ENCODE measurements around the gene FFAR4. TPM values are rescaled to one million over a fixed set of nuclear protein-coding genes. Genes with fewer than 3 reads are reported as not detected.
A peak's percentile ranks its signal among the peaks of the same experiment; 100 is the strongest.

FFAR4 gene
- total RNA-seq, 6 experiments from 2014 or later: 0.07 to 0.27 (median 0.19) TPM

DNA sequence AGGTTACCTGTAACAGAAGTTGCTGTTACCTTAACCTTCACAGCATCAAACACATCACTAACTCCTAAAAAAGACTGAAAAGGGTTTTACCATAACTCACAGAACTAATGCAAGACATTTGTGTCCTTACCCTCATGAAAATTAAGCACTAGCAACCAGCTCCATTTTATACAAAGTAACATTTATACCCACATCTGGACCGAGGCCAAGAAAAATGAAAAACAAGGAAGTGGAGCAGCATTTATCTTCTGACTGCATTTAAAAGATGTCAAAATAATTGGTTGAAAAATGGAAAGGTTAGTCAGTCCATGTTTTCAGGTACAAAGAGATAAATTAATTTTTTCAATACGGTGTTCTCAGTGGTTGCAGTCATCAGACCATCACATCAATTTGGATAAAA is 37.7 kb downstream of the FFAR4 start:
- TF ChIP-seq CTCF (IDR thresholded peaks at IDR 0.05) (no peak), POLR2A (IDR thresholded peaks at IDR 0.05) (no peak)
- intact Hi-C loops (cut with DNase I): no loop called here
- ATAC-seq: no peak
- no peaks in the 10 kb centered on the region for H3K27me3 ChIP-seq
- peaks cover 0 to 12% (median 4%) of the 10 kb centered on the region in 4 donors for H3K4me1 ChIP-seq
- H3K27ac ChIP-seq: peak overlapping the region in 1 of 3 donors; percentile 91
- H3K9me3 ChIP-seq: no peaks in the 10 kb centered on the region
- no peak overlapping the region for H3K4me3 ChIP-seq
- WGBS (ENCODE audit: insufficient coverage, low coverage, low lambda C conversion rate, missing lambda C conversion rate): 30% methylated on average over 2 of the region's 2 CpGs
- H3K36me3 ChIP-seq: peaks cover 0 to 15% (median 5%) of the 10 kb centered on the region in 4 donors
- no peak for DNase-seq

GRCh38 chr10:93608421-93608820 is 42.0 kb downstream of the FFAR4 start:
- no peak overlapping the region for H3K27ac ChIP-seq
- H3K4me3 ChIP-seq: no peak overlapping the region
- no peaks in the 10 kb centered on the region for H3K27me3 ChIP-seq
- peaks cover 0 to 9% (median 2%) of the 10 kb centered on the region in 4 donors for H3K4me1 ChIP-seq
- intact Hi-C loops (cut with DNase I): no loop called here
- no peaks in the 10 kb centered on the region for H3K9me3 ChIP-seq
- no peak for DNase-seq
- no peak for ATAC-seq
- no peak for TF ChIP-seq POLR2A (IDR thresholded peaks at IDR 0.05)
- TF ChIP-seq CTCF (IDR thresholded peaks at IDR 0.05): no peak
- 92% methylated on average over 2 of the region's 3 CpGs for WGBS (ENCODE audit: insufficient coverage, low coverage, low lambda C conversion rate, missing lambda C conversion rate)
- H3K36me3 ChIP-seq: no peaks in the 10 kb centered on the region

GRCh38 chr10:93612311-93612710 is 45.8 kb downstream of the FFAR4 start, which contains the start of gene PDE6C:
Gene PDE6C (plus strand): TSS chr10:93612537. CDS start chr10:93612726, 189 bp downstream.
- ATAC-seq (no peak), DNase-seq (no peak)
- TF ChIP-seq CTCF (IDR thresholded peaks at IDR 0.05): no peak
- Histone ChIP-seq H3K27ac (no peak within 1 kb of the TSS), H3K36me3 (no peaks in the 10 kb centered on the region), H3K4me3 (no peak within 1 kb of the TSS), H3K27me3 (no peaks in the 10 kb centered on the region), H3K4me1 (no peaks in the 10 kb centered on the region), H3K9me3 (no peaks in the 10 kb centered on the region)
- intact Hi-C loops (cut with DNase I): no loop called here
- WGBS (ENCODE audit: insufficient coverage, low coverage, low lambda C conversion rate, missing lambda C conversion rate): 80% methylated on average over 6 of the region's 6 CpGs

GRCh38 chr10:93613126-93613525 is 46.7 kb downstream of the FFAR4 start:
- no peak overlapping the region for H3K27ac ChIP-seq
- no peaks in the 10 kb centered on the region for H3K4me1 ChIP-seq
- whole genome bisulfite sequencing (ENCODE audit: insufficient coverage, low coverage, low lambda C conversion rate, missing lambda C conversion rate): 43% methylated on average over 3 of the region's 3 CpGs
- H3K36me3 ChIP-seq: no peaks in the 10 kb centered on the region
- no peaks in the 10 kb centered on the region for H3K27me3 ChIP-seq
- DNase-seq (no peak), ATAC-seq (no peak)
- H3K4me3 ChIP-seq: no peak overlapping the region
- intact Hi-C loops (cut with DNase I): no loop called here
- TF ChIP-seq POLR2A (IDR thresholded peaks at IDR 0.05) (no peak), CTCF (IDR thresholded peaks at IDR 0.05) (no peak)
- no peaks in the 10 kb centered on the region for H3K9me3 ChIP-seq
